GM21529 (cell line): ENCODE data around the gene SORD.
"Not testable (repeated sequence)": the region's sequence is repeated elsewhere in the genome, so short reads cannot be mapped to it uniquely, and the experiment has no call there.

Experiments
- ATAC-seq: cut with Tn5 transposase; IDR thresholded peaks from one replicate; pipeline ENCODE4 v1.9.1; 2021; ENCODE audit not compliant: unreplicated experiment

The SORD gene

DNA sequence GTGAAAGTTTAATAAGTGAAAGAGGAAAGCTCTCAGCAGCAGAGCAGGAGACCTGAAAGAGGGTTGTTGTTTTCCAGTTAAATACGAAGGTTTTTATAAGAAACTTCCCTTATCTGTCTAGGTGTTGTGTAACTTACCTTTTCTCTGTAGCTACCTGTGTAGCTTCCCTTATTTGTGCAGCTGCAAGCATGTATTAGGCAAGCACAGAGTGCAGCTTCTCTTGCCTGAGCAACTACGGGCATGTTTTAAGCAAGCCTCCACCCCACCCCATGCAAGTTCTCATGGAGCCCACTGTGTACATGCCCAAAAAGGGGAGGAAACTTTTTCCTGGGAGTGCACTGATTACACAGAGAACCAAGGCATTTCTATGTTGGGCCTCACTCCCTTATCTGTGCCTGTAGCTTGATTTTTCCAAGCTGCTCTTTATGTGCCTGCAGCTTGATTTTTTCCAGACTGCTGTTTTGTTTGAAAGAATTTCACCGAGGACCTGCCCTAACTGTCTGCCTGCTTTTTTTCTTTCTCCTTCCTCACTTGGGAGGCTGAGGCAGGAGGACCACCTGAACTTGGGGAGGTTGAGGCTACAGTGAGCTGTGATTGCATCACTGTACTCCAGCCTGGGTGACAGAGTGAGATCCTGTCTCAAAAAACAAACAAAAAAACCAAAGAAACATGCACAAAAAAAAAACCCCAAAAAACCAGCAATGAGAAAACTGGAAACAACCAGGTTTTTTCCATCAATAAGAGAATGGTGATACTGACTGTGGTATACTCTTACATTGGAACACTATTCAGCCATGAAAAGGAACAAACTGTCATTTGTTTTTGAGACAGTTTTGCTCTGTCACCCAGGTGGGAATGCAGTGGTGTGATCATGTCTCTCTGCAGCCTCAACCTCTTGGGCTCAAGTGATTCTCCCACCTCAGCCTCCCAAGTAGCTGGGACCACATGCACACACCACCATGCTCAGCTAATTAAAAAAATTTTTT, 36.0 kb downstream of the SORD start:
- not testable (repeated sequence) for ATAC-seq

DNA sequence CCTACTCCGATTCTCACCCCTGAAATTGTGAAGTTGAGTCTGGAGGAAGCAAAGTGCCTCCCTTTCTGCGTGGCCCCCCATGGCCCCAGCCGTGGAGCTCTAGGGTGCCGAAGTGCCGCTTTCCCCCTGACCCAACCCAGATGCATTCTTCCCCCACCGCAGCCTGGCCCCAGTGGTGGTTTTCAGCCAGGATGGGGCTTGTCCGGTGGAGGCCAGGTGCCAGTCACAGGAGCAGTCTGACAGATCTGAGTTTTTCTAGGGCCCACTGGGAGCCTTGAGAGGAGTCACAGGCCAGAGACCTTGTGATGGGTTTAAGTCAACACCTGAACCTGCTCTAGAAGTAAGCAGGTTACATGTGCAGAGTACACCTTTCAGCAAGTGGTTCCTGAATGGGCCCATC, 39.3 kb downstream of the SORD start:
- not testable (repeated sequence) for ATAC-seq

DNA sequence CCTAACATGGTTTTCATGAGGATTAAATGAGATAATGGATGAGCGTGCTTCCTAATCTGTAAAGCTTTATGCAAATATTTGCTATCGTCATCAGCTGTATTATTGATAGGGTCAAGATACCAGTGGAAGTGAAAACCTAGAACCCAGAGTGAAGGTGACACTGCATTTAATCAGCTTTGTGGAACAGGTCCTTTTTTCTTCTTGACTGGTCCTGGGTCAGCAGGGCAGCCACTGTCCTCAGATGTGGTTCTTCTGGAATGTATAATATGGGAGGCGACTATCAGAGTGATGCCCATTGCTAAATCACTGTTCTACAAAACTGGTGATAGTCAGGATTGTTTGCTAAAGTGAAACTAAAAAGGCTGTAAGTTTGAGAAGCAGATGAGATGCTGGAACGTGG, 41.4 kb downstream of the SORD start:
- no peak for ATAC-seq

DNA sequence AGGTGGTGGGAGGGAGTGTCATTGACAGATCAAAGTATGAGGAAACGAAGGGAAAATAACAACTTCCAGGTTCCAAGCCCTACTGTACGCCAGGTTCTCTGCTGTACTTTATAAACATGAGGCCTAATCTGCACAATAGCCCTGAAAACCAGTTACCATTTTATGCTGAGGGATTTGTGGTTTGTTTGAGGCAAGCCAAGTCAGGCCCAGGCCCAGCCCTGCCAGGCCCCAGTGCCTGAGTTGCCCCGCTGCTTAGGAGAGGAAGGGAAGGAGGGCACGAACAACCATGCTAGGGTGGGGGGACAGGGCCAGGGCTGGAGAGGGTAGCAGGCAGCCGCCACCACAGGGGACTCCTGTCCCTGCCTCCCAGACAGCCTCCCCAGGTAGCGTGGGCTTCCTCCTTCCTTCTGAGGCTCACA, 47.0 kb downstream of the SORD start:
- ATAC-seq = not testable (repeated sequence)

DNA sequence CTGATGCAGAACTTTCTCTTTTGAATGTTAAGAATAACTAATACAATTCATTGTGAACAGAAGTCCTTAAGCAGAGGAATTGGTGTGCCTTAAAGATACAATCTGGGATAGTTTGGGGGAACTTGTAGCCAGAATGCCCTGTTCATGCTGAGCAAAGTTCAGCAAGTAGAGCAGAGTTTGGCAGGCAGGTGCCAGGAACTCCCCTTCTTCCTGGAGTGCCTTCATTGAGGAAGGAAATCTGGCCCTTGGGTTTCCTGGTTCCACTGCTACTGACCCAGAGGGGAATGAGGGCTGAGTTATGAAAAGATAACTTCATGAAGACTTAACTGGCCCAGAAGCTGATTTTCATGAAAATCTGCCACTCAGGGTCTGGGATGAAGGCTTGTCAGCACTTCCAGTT, 50.6 kb downstream of the SORD start:
- not testable (repeated sequence) for ATAC-seq

DNA sequence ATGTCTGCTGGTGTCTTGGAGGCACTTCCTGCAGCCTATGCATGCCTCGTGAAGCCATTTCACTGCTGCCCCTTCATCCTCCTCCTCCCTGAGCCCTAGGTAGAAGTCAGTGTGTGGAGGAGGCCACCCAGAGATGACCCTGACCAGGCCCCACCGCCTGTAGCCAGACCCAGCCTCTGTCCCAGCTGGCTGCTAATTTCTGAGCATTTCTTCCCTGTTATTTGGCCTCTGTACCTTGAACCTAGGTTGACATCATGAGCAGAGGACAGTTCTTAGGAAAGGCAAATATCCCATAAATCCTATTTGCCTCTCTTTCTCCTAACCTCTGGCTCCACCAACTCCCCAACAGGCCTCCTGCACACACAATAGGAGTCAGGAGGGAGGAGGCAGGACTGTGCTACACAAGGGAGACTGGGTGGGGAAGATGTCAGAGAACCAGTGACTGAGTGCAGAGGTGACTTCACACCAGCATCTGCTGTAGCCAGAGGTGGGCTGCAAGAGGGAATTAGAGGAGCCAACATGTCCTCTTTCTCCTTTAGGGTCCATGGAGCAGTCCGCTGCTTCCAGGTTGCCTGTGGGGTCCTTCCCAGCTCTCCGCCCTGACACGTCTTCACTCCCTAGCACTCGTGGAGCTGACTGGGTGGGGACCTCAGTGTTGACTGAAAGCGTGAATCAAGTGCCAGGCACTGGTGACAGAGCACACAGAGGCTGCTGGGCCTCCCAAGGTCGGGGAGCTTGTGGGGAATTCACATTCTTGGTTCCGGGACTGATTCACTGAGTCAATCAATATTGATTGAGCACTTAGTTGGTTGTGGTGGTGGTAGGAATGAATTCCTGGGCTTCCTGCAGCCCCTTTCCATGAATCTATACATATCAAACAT, 52.7 kb downstream of the SORD start:
- ATAC-seq = not testable (repeated sequence)

DNA sequence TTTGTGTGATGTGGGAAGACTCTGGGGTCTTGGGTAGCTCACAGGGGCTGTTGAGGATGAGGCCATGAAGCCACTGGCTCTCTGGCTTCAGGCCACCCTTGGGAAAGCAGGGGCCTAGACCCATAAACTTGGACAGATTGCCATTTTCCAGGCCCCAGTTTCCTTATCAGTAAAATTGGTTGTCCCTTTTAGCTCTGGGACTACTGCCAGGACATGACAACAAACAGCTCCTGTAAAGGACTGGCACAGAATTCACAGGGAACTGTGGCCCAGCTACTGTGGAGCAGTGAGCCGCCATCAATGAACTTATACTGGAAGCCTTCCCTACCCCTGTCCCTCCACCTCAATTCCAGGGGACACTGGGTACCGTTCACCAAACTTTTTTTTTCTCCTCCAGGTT, 54.4 kb downstream of the SORD start:
- ATAC-seq = not testable (repeated sequence)

DNA sequence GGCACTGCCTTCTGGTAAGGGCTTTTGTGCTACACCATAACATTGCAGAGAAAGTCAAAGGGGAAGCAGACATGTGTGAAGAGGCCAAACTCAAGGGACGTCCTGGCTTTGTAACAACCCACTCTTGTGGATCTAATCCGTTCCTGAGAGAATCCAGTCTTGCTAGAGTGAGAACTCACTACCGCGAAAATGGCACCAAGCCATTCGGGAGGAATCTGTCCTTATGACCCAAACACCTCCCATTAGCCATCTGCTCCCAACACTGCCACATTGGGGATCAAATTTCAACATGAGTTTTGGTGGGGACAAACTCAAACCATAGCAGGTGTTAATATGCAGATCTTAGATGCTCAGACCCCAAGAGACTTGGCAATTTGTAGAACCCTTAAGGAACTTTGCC, 56.2 kb downstream of the SORD start:
- not testable (repeated sequence) for ATAC-seq

DNA sequence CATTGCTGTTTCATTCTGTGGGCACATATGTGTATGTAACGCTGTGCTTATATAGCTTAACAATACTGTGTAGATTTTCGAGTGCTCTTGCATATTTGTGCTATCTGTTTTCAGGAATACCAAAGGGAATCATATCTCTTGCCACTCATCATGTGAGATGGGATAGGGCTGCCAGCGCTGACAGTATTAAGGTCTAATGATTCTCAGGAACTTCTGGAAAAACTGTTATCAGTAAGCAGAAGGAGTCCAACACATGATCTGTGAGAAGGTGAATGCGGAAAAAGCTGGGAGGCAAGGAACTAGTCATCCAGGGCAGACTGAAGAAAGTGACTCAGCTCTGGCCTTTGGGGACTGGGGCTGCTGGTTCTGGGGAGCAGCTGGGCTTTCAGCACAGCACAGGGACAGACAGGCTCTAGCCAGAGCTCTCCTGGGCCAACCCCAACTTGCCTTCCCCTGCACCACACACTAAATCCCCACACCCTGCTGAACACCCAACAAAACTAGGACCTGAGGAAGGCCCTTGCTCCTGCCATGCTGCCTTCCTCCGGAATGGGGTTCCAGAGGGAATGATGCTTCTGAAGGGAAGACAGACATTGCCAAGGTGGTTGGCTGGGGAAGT, 56.7 kb downstream of the SORD start:
- not testable (repeated sequence) for ATAC-seq

DNA sequence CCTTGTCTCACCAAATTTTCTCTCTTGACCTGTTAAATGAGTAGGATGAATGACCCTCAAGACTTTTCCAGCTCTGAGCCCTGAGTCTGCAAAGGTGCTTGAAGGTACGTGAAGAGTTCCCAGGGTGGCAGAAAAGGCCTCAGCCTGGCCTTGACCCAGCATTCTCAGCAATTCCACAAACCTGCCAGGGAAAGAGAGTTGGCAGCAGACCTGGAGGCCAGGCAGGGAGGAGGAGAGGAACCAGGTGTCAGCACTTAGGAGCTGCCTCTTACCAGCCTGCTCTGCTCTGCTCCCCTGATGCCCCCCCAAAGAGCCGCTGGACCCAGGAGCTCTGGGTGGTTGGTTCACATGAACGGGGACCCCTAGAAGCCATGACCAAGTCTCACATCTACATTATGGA, 57.6 kb downstream of the SORD start:
- not testable (repeated sequence) for ATAC-seq

DNA sequence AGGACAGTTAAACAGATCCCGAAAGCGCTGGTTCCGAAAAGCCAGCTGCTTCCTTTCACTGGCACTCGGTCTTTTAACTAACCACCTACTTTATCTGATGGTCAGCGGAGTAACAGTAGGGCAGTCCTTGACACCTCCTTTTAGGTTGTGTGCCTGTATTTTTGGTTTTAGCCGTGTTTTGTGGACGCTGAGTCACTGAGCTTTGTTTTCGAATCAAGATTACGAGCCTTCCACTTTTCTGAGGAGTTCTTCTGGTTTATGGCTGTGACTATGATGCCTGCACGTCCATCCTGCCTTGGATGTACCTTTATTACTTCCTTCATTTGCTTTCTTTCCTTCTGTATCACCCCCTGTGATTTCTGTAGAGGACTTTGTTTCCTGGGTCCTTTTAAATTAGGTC, 59.4 kb downstream of the SORD start:
- not testable (repeated sequence) for ATAC-seq

DNA sequence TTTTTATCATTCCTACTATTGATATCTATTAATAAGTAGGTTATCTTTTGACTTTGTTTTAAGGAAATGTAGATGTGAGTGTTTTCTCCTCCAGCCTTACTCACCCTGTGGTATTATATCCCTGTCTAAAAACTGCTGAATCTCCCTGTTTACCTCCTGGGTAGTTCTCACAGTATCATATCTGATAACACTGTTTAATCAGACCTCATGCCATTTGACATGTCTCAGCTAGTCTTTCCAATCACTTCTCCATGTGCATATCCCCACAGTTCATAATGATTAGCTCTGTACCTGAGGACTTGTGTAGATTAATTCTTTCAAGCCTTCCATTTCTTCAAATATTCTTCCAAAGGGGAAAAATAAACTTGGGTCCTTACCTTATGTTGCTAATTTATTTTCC, 60.2 kb downstream of the SORD start:
- no peak for ATAC-seq

DNA sequence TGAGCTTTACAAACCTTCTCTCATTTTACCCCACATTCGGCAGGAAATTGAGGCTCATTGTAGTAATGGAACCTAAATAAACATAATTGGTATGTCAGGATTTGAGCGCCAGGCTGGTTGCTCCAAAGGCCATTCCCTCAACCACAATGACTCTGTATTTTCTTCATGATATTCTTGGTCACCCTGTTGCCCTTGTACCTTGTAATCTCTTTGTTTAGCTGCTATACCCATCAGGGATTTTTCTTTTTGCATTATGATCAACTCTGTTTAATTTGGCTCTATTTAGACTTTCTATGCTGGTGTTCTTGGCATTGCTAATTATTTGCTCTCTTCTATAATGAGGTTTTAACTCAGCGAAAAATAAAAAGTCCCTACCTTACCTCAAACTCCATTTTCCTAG, 61.2 kb downstream of the SORD start:
- no peak for ATAC-seq

DNA sequence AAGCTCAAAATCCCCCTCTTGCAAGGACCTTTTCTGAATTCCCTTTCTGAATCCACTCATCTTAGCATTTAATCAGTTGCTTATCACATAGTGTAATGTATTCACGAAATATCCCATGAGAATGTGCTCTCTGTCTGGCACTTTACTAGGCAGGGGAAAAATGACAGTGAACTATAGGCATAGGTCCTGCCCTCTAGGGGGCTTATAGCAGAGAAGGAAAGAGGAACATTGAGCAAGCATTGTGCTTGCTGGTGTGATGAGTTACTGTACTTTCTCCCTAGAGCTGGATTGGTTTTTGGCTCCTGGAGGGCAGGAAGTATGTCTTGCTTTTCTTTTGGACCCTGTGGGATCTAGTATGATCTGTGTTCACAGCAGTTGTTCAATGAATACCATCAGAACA, 64.5 kb downstream of the SORD start:
- no peak for ATAC-seq

DNA sequence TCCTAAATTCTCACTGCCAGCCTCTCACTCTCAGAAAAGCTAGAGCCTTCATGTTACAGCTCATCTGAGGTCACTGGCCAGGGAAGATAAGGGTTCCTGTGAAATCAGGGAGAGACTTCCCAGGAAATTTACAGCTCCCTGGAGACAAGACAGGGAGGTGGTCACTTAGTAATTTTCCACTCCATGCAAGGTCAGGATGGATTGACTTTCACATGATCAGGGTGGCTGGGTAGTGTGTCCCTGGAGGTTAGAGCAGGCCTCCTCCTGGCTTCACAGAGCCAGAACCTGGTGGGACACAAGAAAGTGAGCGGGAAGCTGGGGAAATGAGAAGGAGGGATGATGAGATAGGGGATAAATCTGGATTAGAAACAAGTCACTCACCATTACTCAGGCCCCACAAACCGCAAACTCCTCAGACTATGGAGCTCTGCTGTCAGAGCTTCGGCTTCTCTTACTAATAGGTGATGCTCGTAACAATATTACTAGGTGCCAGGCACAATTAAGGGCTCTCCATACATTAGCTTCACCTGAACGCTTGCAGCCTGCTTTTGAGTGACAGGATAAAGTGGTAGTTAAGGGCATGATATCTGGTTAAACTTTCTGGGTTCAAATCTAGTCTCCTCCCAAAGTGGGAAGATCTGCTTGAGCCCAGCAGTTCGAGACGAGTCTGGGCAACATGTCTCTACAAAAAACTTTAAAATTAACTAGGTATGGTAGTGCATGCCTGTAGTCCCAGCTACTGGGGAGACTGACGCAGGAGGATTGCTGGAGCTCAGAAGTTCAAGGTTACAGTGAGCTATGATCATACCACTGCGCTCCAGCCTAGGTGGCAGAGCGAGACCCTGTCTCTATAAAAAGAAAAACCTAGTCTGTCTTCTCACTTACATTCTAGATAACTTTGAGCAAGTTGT, 66.1 kb downstream of the SORD start:
- no peak for ATAC-seq

DNA sequence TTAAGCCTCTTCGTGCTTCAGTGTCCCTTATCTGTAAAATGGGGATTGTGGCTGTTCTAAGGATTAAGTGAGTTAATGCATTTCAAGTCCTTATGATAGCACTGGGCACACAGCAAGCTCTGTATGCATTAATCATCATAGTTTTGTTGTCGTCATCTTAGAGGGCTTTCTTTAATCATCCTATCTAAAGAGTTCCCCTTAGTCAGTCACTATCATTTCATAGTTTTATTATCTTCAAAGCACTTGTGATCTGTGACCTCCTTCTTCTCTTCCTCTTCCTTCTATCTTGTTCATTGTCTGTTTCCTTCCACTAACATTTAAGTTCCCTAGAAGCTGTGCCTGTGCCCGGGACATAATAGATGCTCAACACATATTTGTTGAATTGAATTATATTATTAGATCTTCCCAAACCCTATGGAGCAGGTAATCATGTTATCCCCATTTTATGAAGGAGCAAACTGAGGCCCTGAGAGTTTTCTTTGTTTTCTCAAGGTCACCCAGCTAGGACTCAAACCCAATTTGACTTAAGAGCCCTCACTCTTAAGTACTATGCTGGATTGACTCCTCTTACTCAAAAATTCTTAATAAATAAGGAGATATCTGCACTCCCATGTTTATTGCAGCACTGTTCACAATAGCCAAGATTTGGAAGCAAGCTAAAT, 66.8 kb downstream of the SORD start:
- no peak for ATAC-seq

DNA sequence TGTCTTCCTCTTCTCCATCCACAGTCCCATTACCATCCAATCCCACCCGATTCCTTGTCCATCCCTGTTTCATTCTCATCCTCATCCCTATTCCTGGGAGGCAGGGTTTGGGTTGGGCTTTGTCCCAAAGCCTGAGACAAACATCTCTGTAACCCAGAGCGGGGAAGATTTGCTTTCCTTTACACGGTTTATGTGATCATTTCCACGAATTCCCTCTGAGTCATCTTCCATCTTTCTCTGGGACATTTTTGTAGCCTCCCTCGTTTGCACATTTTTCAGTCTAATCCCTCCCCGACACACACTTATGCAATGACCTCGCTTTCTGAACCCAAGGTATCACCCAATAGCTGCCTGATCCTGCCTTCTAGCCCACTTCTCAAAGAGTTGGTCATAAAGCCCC, 68.2 kb downstream of the SORD start:
- no peak for ATAC-seq

DNA sequence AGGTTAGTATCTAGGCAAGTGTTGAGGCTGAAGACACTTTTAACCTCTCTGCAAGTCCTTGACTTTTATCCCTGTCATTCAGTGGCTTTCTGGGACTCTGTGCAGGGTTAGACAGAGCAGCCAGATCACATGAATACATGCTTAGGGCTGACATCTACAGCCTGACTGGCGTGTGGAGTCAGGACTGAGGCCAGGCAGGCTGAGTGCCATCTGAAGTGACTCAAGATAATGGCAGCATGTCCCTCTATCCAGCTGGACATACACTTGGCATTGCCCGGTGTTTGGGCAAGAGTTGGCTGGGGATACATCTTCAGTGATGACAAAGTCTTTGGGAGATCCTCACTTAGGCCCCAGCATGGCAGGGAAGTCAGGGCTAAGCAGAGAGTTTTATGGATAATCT, 68.6 kb downstream of the SORD start:
- no peak for ATAC-seq

DNA sequence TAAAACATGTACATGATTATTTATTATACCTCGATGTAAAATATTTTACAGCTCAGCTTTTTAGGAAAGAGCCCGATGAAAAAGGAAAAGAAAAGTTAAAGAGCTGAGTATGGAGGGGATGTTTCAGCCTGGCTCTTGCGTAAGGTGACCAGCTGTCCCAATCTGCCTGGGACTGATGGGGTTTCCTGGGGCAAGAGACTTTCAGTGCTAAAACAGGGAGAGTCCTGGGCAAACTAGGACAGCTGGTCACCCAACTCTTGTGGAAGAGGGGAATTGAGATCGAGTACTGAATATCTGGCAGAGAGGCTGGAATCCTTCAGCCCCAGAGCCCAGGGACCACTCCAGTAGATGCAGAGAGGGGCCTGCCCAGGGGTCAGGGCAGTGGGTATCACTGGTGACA, 70.0 kb downstream of the SORD start:
- ATAC-seq = no peak
